ENCODE results near the gene TSPAN3. TPM values are rescaled to one million over a fixed set of nuclear protein-coding genes. Genes with fewer than 3 reads are reported as not detected.

The TSPAN3 gene
- polyA plus RNA-seq (2013, experiment 1 of 2) = 89.3 TPM
- polyA plus RNA-seq (2013, experiment 2 of 2) = 88.4 TPM

GRCh38 chr15:77070495-77071304 lies at the start of gene TSPAN3:
Gene TSPAN3 (minus strand): TSS chr15:77071109. CDS start chr15:77070954, 155 bp downstream.
- Histone ChIP-seq H3K9ac (ENCODE audit: low read length) (peak within 1 kb of the TSS; percentile 88), H3K4ac (ENCODE audit: low read depth, low read length) (peak within 1 kb of the TSS; percentile 83), H3K79me2 (ENCODE audit: control insufficient read depth, insufficient read depth, low read length) (peaks cover 16% of the 10 kb centered on the region), H3K79me1 (ENCODE audit: low read length) (peaks cover 11% of the 10 kb centered on the region), H3K27ac (ENCODE audit: low read depth, low read length) (peak within 1 kb of the TSS; percentile 87), H4K8ac (ENCODE audit: low read depth, low read length) (peak within 1 kb of the TSS; percentile 68), H3K4me3 (ENCODE audit: low read length) (peak within 1 kb of the TSS; percentile 81), H3K27me3 (ENCODE audit: insufficient read depth, low read length, poor library complexity) (no peaks in the 10 kb centered on the region), H2BK120ac (ENCODE audit: low read depth, low read length) (no peak within 1 kb of the TSS), H3K23ac (ENCODE audit: low read length) (peak within 1 kb of the TSS; percentile 89), H3K36me3 (ENCODE audit: control insufficient read depth, insufficient read depth, low read length) (no peaks in the 10 kb centered on the region), H2BK5ac (ENCODE audit: low read length) (no peak within 1 kb of the TSS), H3K56ac (ENCODE audit: low read length) (peak within 1 kb of the TSS; percentile 97), H3K4me1 (ENCODE audit: control insufficient read depth, low read depth, low read length) (peaks cover 3% of the 10 kb centered on the region), H3K4me2 (ENCODE audit: low read length) (peak within 1 kb of the TSS; percentile 34), H2BK15ac (replicated peaks; ENCODE audit: low read depth) (no peak within 1 kb of the TSS), H2AK5ac (ENCODE audit: low read length) (no peak within 1 kb of the TSS), H4K5ac (ENCODE audit: low read length) (no peak within 1 kb of the TSS), H3K18ac (ENCODE audit: low read length) (peak within 1 kb of the TSS; percentile 93)
- WGBS (ENCODE audit: extremely low coverage, insufficient coverage, low lambda C conversion rate) = no CpG with 5 or more reads among the region's 97 CpGs
- DNase-seq = peak; percentile 96

- no peak overlapping the region for H3K23ac ChIP-seq (ENCODE audit: low read length)
- H3K18ac ChIP-seq (ENCODE audit: low read length) = no peak overlapping the region
- no peak overlapping the region for H4K5ac ChIP-seq (ENCODE audit: low read length)
- no peak overlapping the region for H3K4me3 ChIP-seq (ENCODE audit: low read length)
- H2BK5ac ChIP-seq (ENCODE audit: low read length) = no peak overlapping the region
- WGBS (ENCODE audit: extremely low coverage, insufficient coverage, low lambda C conversion rate) = no CpG with 5 or more reads among the region's 4 CpGs
- no peak for DNase-seq
- H3K9ac ChIP-seq (ENCODE audit: low read length) = no peak overlapping the region
- H3K27me3 ChIP-seq (ENCODE audit: insufficient read depth, low read length, poor library complexity) = no peaks in the 10 kb centered on the region
- no peak overlapping the region for H4K8ac ChIP-seq (ENCODE audit: low read depth, low read length)
- H2AK5ac ChIP-seq (ENCODE audit: low read length) = no peak overlapping the region
- no peak overlapping the region for H2BK120ac ChIP-seq (ENCODE audit: low read depth, low read length)
- H3K4ac ChIP-seq (ENCODE audit: low read depth, low read length) = no peak overlapping the region
- no peak overlapping the region for H3K56ac ChIP-seq (ENCODE audit: low read length)
- H3K79me1 ChIP-seq (ENCODE audit: low read length) = no peaks in the 10 kb centered on the region
- H3K36me3 ChIP-seq (ENCODE audit: control insufficient read depth, insufficient read depth, low read length) = no peaks in the 10 kb centered on the region
- no peak overlapping the region for H2BK15ac ChIP-seq (replicated peaks; ENCODE audit: low read depth)
- H3K79me2 ChIP-seq (ENCODE audit: control insufficient read depth, insufficient read depth, low read length) = no peaks in the 10 kb centered on the region
- no peak overlapping the region for H3K27ac ChIP-seq (ENCODE audit: low read depth, low read length)
- no peak overlapping the region for H3K4me2 ChIP-seq (ENCODE audit: low read length)
- no peaks in the 10 kb centered on the region for H3K4me1 ChIP-seq (ENCODE audit: control insufficient read depth, low read depth, low read length)
These were observed 49.7 kb upstream of the TSPAN3 start for GRCh38 chr15:77120576-77120975.

DNA sequence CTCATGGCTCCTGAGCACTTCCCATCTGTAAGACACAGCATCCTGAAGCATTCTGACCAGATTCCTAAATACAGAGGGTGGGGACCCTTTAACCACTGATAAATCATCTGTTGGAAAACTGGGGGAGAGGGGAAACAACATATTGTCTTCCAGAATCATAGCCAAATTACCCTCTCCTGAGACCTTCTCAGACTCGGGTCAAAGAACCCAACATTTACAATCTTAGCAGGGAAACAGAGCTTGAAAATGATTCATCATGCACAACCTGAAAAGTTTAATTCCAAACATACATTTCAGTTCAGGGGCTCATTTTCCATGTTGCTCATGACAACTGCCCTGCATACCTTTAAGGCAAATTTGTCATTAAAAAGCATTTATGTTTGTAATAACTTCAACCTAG lies 48.5 kb upstream of the TSPAN3 start:
- Histone ChIP-seq H3K9ac (ENCODE audit: low read length) (no peak overlapping the region), H3K4me2 (ENCODE audit: low read length) (no peak overlapping the region), H3K4me3 (ENCODE audit: low read length) (no peak overlapping the region), H2BK5ac (ENCODE audit: low read length) (no peak overlapping the region), H2BK120ac (ENCODE audit: low read depth, low read length) (no peak overlapping the region), H3K27me3 (ENCODE audit: insufficient read depth, low read length, poor library complexity) (no peaks in the 10 kb centered on the region), H3K4me1 (ENCODE audit: control insufficient read depth, low read depth, low read length) (no peaks in the 10 kb centered on the region), H4K8ac (ENCODE audit: low read depth, low read length) (no peak overlapping the region), H3K4ac (ENCODE audit: low read depth, low read length) (no peak overlapping the region), H3K18ac (ENCODE audit: low read length) (no peak overlapping the region), H3K56ac (ENCODE audit: low read length) (no peak overlapping the region), H3K36me3 (ENCODE audit: control insufficient read depth, insufficient read depth, low read length) (no peaks in the 10 kb centered on the region), H2BK15ac (replicated peaks; ENCODE audit: low read depth) (no peak overlapping the region), H3K27ac (ENCODE audit: low read depth, low read length) (no peak overlapping the region), H3K79me1 (ENCODE audit: low read length) (no peaks in the 10 kb centered on the region), H2AK5ac (ENCODE audit: low read length) (no peak overlapping the region), H4K5ac (ENCODE audit: low read length) (no peak overlapping the region), H3K79me2 (ENCODE audit: control insufficient read depth, insufficient read depth, low read length) (no peaks in the 10 kb centered on the region), H3K23ac (ENCODE audit: low read length) (no peak overlapping the region)
- WGBS (ENCODE audit: extremely low coverage, insufficient coverage, low lambda C conversion rate) = no CpG with 5 or more reads among the region's 1 CpG
- no peak for DNase-seq

DNA sequence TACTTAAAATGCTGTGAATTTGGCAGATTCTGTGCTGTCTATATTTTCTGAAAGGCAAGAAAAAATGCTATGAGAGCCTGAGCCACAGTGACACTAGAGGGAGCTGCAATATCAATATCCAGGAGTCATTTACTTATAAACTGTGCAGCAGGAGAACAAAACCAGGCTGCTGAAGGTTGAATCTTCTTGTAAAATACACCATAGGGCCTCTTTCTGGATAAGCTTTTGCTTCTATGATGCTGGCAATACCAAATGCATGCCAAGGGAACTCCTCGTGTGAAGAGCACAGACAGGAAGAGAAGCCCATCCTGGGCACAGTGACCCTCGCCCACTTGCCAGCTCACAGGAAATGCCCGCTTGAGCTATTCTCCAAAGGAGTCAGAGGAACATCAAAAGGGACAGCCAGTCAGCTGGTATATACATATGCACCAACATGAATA lies 48.0 kb upstream of the TSPAN3 start:
- Histone ChIP-seq H2AK5ac (ENCODE audit: low read length) (no peak overlapping the region), H3K23ac (ENCODE audit: low read length) (no peak overlapping the region), H2BK120ac (ENCODE audit: low read depth, low read length) (no peak overlapping the region), H3K79me1 (ENCODE audit: low read length) (no peaks in the 10 kb centered on the region), H3K4me2 (ENCODE audit: low read length) (no peak overlapping the region), H3K9ac (ENCODE audit: low read length) (no peak overlapping the region), H2BK15ac (replicated peaks; ENCODE audit: low read depth) (no peak overlapping the region), H3K4me3 (ENCODE audit: low read length) (no peak overlapping the region), H3K4me1 (ENCODE audit: control insufficient read depth, low read depth, low read length) (no peaks in the 10 kb centered on the region), H3K79me2 (ENCODE audit: control insufficient read depth, insufficient read depth, low read length) (no peaks in the 10 kb centered on the region), H4K8ac (ENCODE audit: low read depth, low read length) (no peak overlapping the region), H3K18ac (ENCODE audit: low read length) (no peak overlapping the region), H3K56ac (ENCODE audit: low read length) (no peak overlapping the region), H3K27ac (ENCODE audit: low read depth, low read length) (no peak overlapping the region), H3K36me3 (ENCODE audit: control insufficient read depth, insufficient read depth, low read length) (no peaks in the 10 kb centered on the region), H3K27me3 (ENCODE audit: insufficient read depth, low read length, poor library complexity) (no peaks in the 10 kb centered on the region), H4K5ac (ENCODE audit: low read length) (no peak overlapping the region), H2BK5ac (ENCODE audit: low read length) (no peak overlapping the region), H3K4ac (ENCODE audit: low read depth, low read length) (no peak overlapping the region)
- peak; percentile 46 for DNase-seq
- WGBS (ENCODE audit: extremely low coverage, insufficient coverage, low lambda C conversion rate) = no CpG with 5 or more reads among the region's 3 CpGs

GRCh38 chr15:77115179-77115578 lies 44.3 kb upstream of the TSPAN3 start:
- Histone ChIP-seq H3K4me1 (ENCODE audit: control insufficient read depth, low read depth, low read length) (no peaks in the 10 kb centered on the region), H3K23ac (ENCODE audit: low read length) (no peak overlapping the region), H2BK120ac (ENCODE audit: low read depth, low read length) (no peak overlapping the region), H4K5ac (ENCODE audit: low read length) (no peak overlapping the region), H2AK5ac (ENCODE audit: low read length) (no peak overlapping the region), H3K9ac (ENCODE audit: low read length) (no peak overlapping the region), H2BK5ac (ENCODE audit: low read length) (no peak overlapping the region), H2BK15ac (replicated peaks; ENCODE audit: low read depth) (no peak overlapping the region), H4K8ac (ENCODE audit: low read depth, low read length) (no peak overlapping the region), H3K79me1 (ENCODE audit: low read length) (no peaks in the 10 kb centered on the region), H3K27me3 (ENCODE audit: insufficient read depth, low read length, poor library complexity) (no peaks in the 10 kb centered on the region), H3K56ac (ENCODE audit: low read length) (no peak overlapping the region), H3K18ac (ENCODE audit: low read length) (no peak overlapping the region), H3K27ac (ENCODE audit: low read depth, low read length) (no peak overlapping the region), H3K4me2 (ENCODE audit: low read length) (no peak overlapping the region), H3K4ac (ENCODE audit: low read depth, low read length) (no peak overlapping the region), H3K79me2 (ENCODE audit: control insufficient read depth, insufficient read depth, low read length) (no peaks in the 10 kb centered on the region), H3K36me3 (ENCODE audit: control insufficient read depth, insufficient read depth, low read length) (no peaks in the 10 kb centered on the region), H3K4me3 (ENCODE audit: low read length) (no peak overlapping the region)
- WGBS (ENCODE audit: extremely low coverage, insufficient coverage, low lambda C conversion rate) = no CpG with 5 or more reads among the region's 4 CpGs
- DNase-seq = no peak

Data from mesendoderm (in vitro differentiated cells).